HG03558 (cell line): ENCODE measurements around the gene NDUFA8.

Source experiments
- ATAC-seq: cut with Tn5 transposase; IDR thresholded peaks from one replicate; pipeline ENCODE4 v1.9.1; 2021; ENCODE audit warnings: moderate number of reproducible peaks; ENCODE audit not compliant: unreplicated experiment; ENCODE audit errors: extremely low read depth

NDUFA8 gene

GRCh38 chr9:122186777-122187470, 27.3 kb upstream of the NDUFA8 start:
- ATAC-seq = no peak

- no peak for ATAC-seq
Measured at GRCh38 chr9:122186301-122186700, 26.7 kb upstream of the NDUFA8 start.

- ATAC-seq = no peak
Measured at GRCh38 chr9:122184551-122184950, 25.0 kb upstream of the NDUFA8 start.

GRCh38 chr9:122183501-122183900, 23.9 kb upstream of the NDUFA8 start:
- no peak for ATAC-seq

GRCh38 chr9:122180633-122181032, 21.1 kb upstream of the NDUFA8 start:
- ATAC-seq = no peak

GRCh38 chr9:122179690-122180074, 20.1 kb upstream of the NDUFA8 start:
- ATAC-seq = no peak

GRCh38 chr9:122179054-122179689, 19.6 kb upstream of the NDUFA8 start:
- no peak for ATAC-seq

GRCh38 chr9:122176916-122177315, 17.3 kb upstream of the NDUFA8 start:
- no peak for ATAC-seq

- ATAC-seq = no peak
Measured at GRCh38 chr9:122173670-122174069, 14.1 kb upstream of the NDUFA8 start.

GRCh38 chr9:122172131-122172530, 12.6 kb upstream of the NDUFA8 start:
- no peak for ATAC-seq

- ATAC-seq = no peak
Measured at GRCh38 chr9:122168356-122168755, 8.8 kb upstream of the NDUFA8 start.

- no peak for ATAC-seq
Measured at GRCh38 chr9:122164286-122164685, 4.7 kb upstream of the NDUFA8 start.

GRCh38 chr9:122162415-122162814, 2.8 kb upstream of the NDUFA8 start:
- ATAC-seq = no peak

- ATAC-seq = no peak
Measured at GRCh38 chr9:122159925-122160246, 307 bp upstream of the NDUFA8 start.

- peak; percentile 40 for ATAC-seq
Measured at GRCh38 chr9:122158202-122158601, 1.4 kb downstream of the NDUFA8 start.

- ATAC-seq = no peak
Measured at GRCh38 chr9:122155796-122156195, 3.8 kb downstream of the NDUFA8 start.

GRCh38 chr9:122151267-122151828, 8.2 kb downstream of the NDUFA8 start:
- ATAC-seq = no peak

- ATAC-seq = no peak
Measured at GRCh38 chr9:122145592-122145863, 14.1 kb downstream of the NDUFA8 start.

- ATAC-seq = no peak
Measured at GRCh38 chr9:122144836-122145591, 14.6 kb downstream of the NDUFA8 start.

GRCh38 chr9:122143876-122144405, 15.6 kb downstream of the NDUFA8 start:
- no peak for ATAC-seq

GRCh38 chr9:122143296-122143695, 16.3 kb downstream of the NDUFA8 start:
- no peak for ATAC-seq
